Endothelial cell of umbilical vein (primary cell): Measurements from ENCODE around the gene NEK2. TPM values are rescaled to one million over a fixed set of nuclear protein-coding genes. Genes with fewer than 3 reads are reported as not detected.
A peak's percentile ranks its signal among the peaks of the same experiment; 100 is the strongest.

ENCODE experiments used
- BruUV-seq: library from RNA; stranded (reverse); fragments of 400-500 nt; replicated peaks from 2 replicates; lab custom pipeline; 2021; lab: Mats Ljungman, UMichigan
- CTCF ChIA-PET: fragments of 300-600, 350-600 bp; sonication (Branson Sonifier 250); formaldehyde crosslinking; loops from one replicate; lab custom pipeline; 2021; ENCODE audit warnings: antibody characterized with exemption, inconsistent platforms; lab: Charles Lee
- POLR2A ChIA-PET: fragments of 300-600, 350-600 bp; sonication (Branson Sonifier 250); formaldehyde crosslinking; loops from one replicate; lab custom pipeline; 2021; ENCODE audit warnings: antibody characterized with exemption, inconsistent platforms; lab: Charles Lee
- DNase-seq: peaks from one replicate; pipeline ENCODE4 v3.0.0-alpha.2; 2011; ENCODE audit warnings: low read depth, low spot score
- FAIRE-seq: peaks from 2 replicates; lab custom pipeline; 2011; peaks lifted over from hg19 to GRCh38; lab: Jason Lieb, UNC
- H2AFZ ChIP-seq: 2 replicates; pipeline ENCODE4 v1.6.0; 2012; ENCODE audit warnings: low read depth, low read length, control low read depth, inconsistent platforms
- H3K27ac ChIP-seq: 2 replicates; pipeline ENCODE4 v1.5.1; 2011; ENCODE audit warnings: low read depth, mild to moderate bottlenecking, control low read depth, low read length, moderate library complexity; ENCODE audit not compliant: insufficient read depth
- H3K27me3 ChIP-seq, 2 experiments: 2 replicates each; pipeline versions ENCODE4 v1.6.0 to v1.6.1; 2011; ENCODE audit warnings: low read length in 2 of 2, mixed read lengths in 1 of 2; ENCODE audit not compliant: control insufficient read depth in 2 of 2, insufficient read depth in 2 of 2
- H3K36me3 ChIP-seq, 2 experiments: 2 replicates in 1 of 2; 3 replicates in 1 of 2; pipeline ENCODE4 v1.5.1; 2011; ENCODE audit warnings: low read length in 2 of 2, mild to moderate bottlenecking in 1 of 2, moderate library complexity in 1 of 2; ENCODE audit not compliant: control insufficient read depth in 2 of 2, insufficient read depth in 2 of 2; ENCODE audit errors: extremely low read depth in 1 of 2
- H3K4me1 ChIP-seq: 3 replicates; pipeline ENCODE4 v1.5.1; 2011; ENCODE audit warnings: mild to moderate bottlenecking, low read length; ENCODE audit not compliant: control insufficient read depth, insufficient read depth; ENCODE audit errors: extremely low read depth
- H3K4me2 ChIP-seq: 2 replicates; pipeline ENCODE4 v1.6.1; 2011; ENCODE audit warnings: low read length, control low read depth, mixed read lengths; ENCODE audit not compliant: insufficient read depth
- H3K4me3 ChIP-seq, 3 experiments: fragments of 200-600 bp in 1 of 3; sonication (generic), shearing (Covaris generic) in 1 of 3; replicated peaks in 1 of 3; 2 replicates each; pipeline ENCODE4 v1.5.1; 2011 to 2016; ENCODE audit warnings: control low read depth in 3 of 3, low read length in 3 of 3, mild to moderate bottlenecking in 2 of 3, inconsistent platforms in 1 of 3, low read depth in 1 of 3, moderate library complexity in 1 of 3; ENCODE audit not compliant: insufficient read depth in 1 of 3
- H3K79me2 ChIP-seq: 2 replicates; pipeline ENCODE4 v1.6.0; 2012; ENCODE audit warnings: low read length, inconsistent platforms; ENCODE audit not compliant: control insufficient read depth, insufficient read depth
- H3K9ac ChIP-seq: replicated peaks from 2 replicates; pipeline ENCODE3; 2011; ENCODE audit warnings: low read length, control low read depth; ENCODE audit not compliant: insufficient read depth; ENCODE audit errors: extremely low read depth
- H3K9me1 ChIP-seq: replicated peaks from 3 replicates; pipeline ENCODE4 v1.6.0; 2011; ENCODE audit warnings: mild to moderate bottlenecking, low read length; ENCODE audit not compliant: control insufficient read depth, insufficient read depth; ENCODE audit errors: extremely low read depth
- H3K9me3 ChIP-seq: replicated peaks from 2 replicates; pipeline ENCODE4 v1.5.1; 2012; ENCODE audit warnings: low read length, inconsistent platforms; ENCODE audit not compliant: control insufficient read depth, insufficient read depth
- H4K20me1 ChIP-seq: replicated peaks from 2 replicates; pipeline ENCODE3; 2011; ENCODE audit warnings: mild to moderate bottlenecking, low read length; ENCODE audit not compliant: control insufficient read depth, insufficient read depth; ENCODE audit errors: extremely low read depth
- EZH2 ChIP-seq: IDR thresholded peaks from 2 replicates; pipeline ENCODE4 v1.6.1; 2012; ENCODE audit warnings: borderline replicate concordance, low read depth, mild to moderate bottlenecking, moderate library complexity, low read length, inconsistent platforms; ENCODE audit not compliant: severe bottlenecking
- FOS ChIP-seq: IDR thresholded peaks from 2 replicates; pipeline ENCODE4 v1.6.1; 2011; ENCODE audit warnings: mild to moderate bottlenecking, low read length, moderate library complexity, borderline replicate concordance; ENCODE audit not compliant: insufficient read depth
- GATA2 ChIP-seq: IDR thresholded peaks from 2 replicates; pipeline ENCODE4 v1.7.0; 2011; ENCODE audit warnings: low read depth, mild to moderate bottlenecking, moderate library complexity, mixed read lengths, low read length; ENCODE audit not compliant: insufficient read length, insufficient read depth
- JUN ChIP-seq: IDR thresholded peaks from 2 replicates; pipeline ENCODE4 v1.6.1; 2011; ENCODE audit warnings: borderline replicate concordance, low read depth; ENCODE audit not compliant: insufficient read length, insufficient read depth
- MYC ChIP-seq: IDR thresholded peaks from one replicate; pipeline ENCODE4 v1.6.1; 2011; ENCODE audit warnings: mild to moderate bottlenecking, low read depth, low read length
- POLR2A ChIP-seq: IDR thresholded peaks from 2 replicates; pipeline ENCODE4 v1.6.1; 2012; ENCODE audit warnings: low read depth, mild to moderate bottlenecking, control low read depth, low read length
- POLR2AphosphoS5 ChIP-seq: IDR thresholded peaks from 2 replicates; pipeline ENCODE4 v1.6.1; 2012; ENCODE audit warnings: low read depth, mild to moderate bottlenecking, control low read depth, low read length, moderate library complexity; ENCODE audit not compliant: insufficient read depth
- dilution Hi-C: fragments of 300-500 bp; cut with MboI; formaldehyde crosslinking; loops from one replicate; pipeline ENCODE4 v1.15.0; 2019; ENCODE audit warnings: low sequenced_read_pairs; ENCODE audit not compliant: extremely low pct_ligation_motif_present
- intact Hi-C: fragments of 100-400 bp; cut with micrococcal nuclease; formaldehyde crosslinking; loops from one replicate; pipeline ENCODE4 v1.10.0; 2022
- polyA plus RNA-seq, 4 experiments: library from polyadenylated mRNA; depleted of rRNA in 3 of 4; stranded (reverse) in 3 of 4; unstranded in 1 of 4; fragments of >200 nt; gene quantifications; 2 replicates each; pipeline versions ENCODE4 v1.2.1 to v1.2.3, GENCODE V29; 2011 to 2012; ENCODE audit warnings: missing spikeins in 1 of 4
- total RNA-seq: library from RNA; stranded (reverse); gene quantifications from 2 replicates; pipeline ENCODE4 v1.2.3, GENCODE V29; 2021
- TF ChIP-seq, protein P1 (sequence below), 2 donors: IDR thresholded peaks; 1 replicate in 1 of 2; 2 replicates in 1 of 2; pipeline ENCODE4 v1.5.1; 2011; ENCODE audit warnings: low read length in 2 of 2, mild to moderate bottlenecking in 2 of 2, moderate library complexity in 2 of 2, control low read depth in 1 of 2, inconsistent platforms in 1 of 2, low read depth in 1 of 2; ENCODE audit not compliant: insufficient read depth in 1 of 2; ENCODE audit errors: extremely low read depth in 1 of 2
- TF ChIP-seq, protein P2 (sequence below): IDR thresholded peaks from 2 replicates; pipeline ENCODE4 v1.6.1; 2011; ENCODE audit not compliant: insufficient read depth, insufficient read length

The NEK2 gene
- total and polyA plus RNA-seq, 2 donors (not counting 3 experiments of a cell fraction or from before 2014, with no cell fraction given), result 6.6 to 19.0 TPM

DNA sequence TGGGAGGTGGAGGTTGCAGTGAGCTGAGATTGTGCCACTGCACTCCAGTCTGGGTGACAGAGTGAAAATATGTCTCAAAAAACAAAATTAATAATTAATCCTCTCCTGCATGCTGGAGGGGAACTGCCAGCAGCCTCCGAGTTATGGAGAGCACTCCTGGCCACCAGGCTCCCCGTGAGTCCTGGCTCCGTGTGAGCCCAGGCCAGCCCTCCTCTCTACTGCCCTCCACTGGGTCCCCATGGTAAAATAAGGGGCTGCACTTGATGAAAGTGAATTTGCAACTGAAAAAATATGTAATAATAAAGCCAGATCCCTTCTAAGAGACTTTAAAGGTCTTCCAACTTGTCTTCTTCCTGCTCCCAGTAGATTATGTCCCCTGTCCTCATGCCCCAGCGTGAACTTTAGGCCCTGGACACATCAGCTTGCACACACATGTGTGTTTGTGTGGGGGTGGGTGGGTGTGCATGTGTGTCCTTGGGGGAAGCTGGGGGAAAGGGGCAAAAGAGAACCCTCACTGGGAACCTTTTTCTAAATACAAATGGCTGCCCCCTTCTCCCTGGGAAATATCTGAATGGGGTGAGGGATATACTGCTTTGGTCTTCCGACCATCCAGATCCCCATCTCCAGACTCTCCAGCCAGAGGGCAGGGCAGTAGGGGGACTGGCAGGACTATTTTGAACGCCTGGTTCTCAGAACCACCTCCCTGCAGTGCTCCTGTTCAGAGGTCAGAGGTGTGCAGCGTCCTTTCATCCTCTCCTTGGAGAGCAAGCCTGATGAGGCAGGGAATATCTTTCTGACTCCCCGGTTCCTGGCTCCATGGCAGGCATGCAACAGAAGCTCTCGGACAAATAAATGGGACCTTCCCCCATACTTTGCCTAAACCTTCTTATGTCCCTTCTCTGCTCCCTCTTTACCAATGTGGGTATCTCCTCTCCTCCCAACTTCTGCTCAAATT lies 26.2 kb downstream of the NEK2 start:
- no peak for DNase-seq
- ChIA-PET CTCF (interaction anchor here (0.6 to 3.2 kb wide), 12 partner anchors 9 to 326 kb away, joined by 3 to 24 read pairs (median 4); partner anchors contain the start of gene SLC30A1), POLR2A (no interaction called here)
- Histone ChIP-seq H3K4me3 (no peak overlapping the region), H4K20me1 (no peaks in the 10 kb centered on the region), H3K4me1 (peaks cover 35% of the 10 kb centered on the region), H3K9me1 (no peaks in the 10 kb centered on the region), H3K36me3 (no peaks in the 10 kb centered on the region), H3K27ac (no peak overlapping the region), H3K27me3 (no peaks in the 10 kb centered on the region), H2AFZ (no peak overlapping the region), H3K9me3 (no peaks in the 10 kb centered on the region), H3K9ac (no peak overlapping the region), H3K4me2 (no peak overlapping the region), H3K79me2 (no peaks in the 10 kb centered on the region)
- TF ChIP-seq, protein P1, sequence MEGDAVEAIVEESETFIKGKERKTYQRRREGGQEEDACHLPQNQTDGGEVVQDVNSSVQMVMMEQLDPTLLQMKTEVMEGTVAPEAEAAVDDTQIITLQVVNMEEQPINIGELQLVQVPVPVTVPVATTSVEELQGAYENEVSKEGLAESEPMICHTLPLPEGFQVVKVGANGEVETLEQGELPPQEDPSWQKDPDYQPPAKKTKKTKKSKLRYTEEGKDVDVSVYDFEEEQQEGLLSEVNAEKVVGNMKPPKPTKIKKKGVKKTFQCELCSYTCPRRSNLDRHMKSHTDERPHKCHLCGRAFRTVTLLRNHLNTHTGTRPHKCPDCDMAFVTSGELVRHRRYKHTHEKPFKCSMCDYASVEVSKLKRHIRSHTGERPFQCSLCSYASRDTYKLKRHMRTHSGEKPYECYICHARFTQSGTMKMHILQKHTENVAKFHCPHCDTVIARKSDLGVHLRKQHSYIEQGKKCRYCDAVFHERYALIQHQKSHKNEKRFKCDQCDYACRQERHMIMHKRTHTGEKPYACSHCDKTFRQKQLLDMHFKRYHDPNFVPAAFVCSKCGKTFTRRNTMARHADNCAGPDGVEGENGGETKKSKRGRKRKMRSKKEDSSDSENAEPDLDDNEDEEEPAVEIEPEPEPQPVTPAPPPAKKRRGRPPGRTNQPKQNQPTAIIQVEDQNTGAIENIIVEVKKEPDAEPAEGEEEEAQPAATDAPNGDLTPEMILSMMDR (IDR thresholded peaks at IDR 0.05; ENCODE audit: extremely low read depth in 1 of 2, insufficient read depth in 1 of 2, low read depth in 1 of 2, low read length in 2 of 2), result peak in 1 of 2 donors; percentile 11
- no peak for TF ChIP-seq MYC
- dilution Hi-C loops, result no loop called here
- no peak for FAIRE-seq
- intact Hi-C loops, result loop anchor here (1.0 kb wide), 1 partner anchor 10 kb away; no protein-coding TSS in a partner anchor
- no TSS peak for BruUV-seq

DNA sequence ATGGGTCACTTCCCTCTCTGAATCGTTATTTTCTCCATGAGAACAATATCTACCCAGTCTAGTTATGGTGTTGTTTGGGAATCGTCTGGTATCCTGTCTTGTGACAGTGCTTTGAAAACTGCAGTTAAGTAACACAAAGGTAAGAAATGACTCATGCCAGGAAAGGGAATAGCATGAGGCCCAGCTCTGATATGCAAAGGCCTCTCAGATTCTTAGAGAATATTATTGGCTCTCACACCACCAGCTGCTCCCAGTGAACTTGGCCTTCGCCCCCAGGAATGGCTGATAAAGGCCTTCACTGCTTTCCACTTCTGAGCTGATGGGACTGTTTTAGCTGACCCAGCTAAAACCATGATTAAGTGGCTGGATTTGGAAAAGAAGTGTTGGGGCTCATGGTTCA lies 27.1 kb downstream of the NEK2 start:
- no peak overlapping the region for H2AFZ ChIP-seq
- H3K4me1 ChIP-seq, result peaks cover 33% of the 10 kb centered on the region
- FAIRE-seq (peak; percentile 99), DNase-seq (peak; percentile 89)
- BruUV-seq, result no TSS peak
- peak overlapping the region; percentile 2 for H3K4me2 ChIP-seq
- H3K36me3 ChIP-seq, result no peaks in the 10 kb centered on the region
- H4K20me1 ChIP-seq, result no peaks in the 10 kb centered on the region
- POLR2A ChIA-PET, result no interaction called here
- H3K79me2 ChIP-seq, result no peaks in the 10 kb centered on the region
- H3K9ac ChIP-seq, result no peak overlapping the region
- H3K27me3 ChIP-seq, result no peaks in the 10 kb centered on the region
- CTCF ChIA-PET, result interaction anchor here (0.7 to 3.2 kb wide), 12 partner anchors 8 to 325 kb away, joined by 3 to 24 read pairs (median 5); partner anchors contain the start of gene SLC30A1
- intact Hi-C loops, result loop anchor here (1.0 kb wide), 1 partner anchor 9 kb away; no protein-coding TSS in a partner anchor
- no peak overlapping the region for H3K4me3 ChIP-seq
- peak overlapping the region; percentile 51 for H3K27ac ChIP-seq
- H3K9me1 ChIP-seq, result no peaks in the 10 kb centered on the region
- TF ChIP-seq FOS (peak; percentile 80), MYC (no peak), EZH2 (no peak), JUN (peak; percentile 87), POLR2A (no peak), GATA2 (peak; percentile 52), POLR2AphosphoS5 (peak; percentile 16)
- TF ChIP-seq, protein P1 (IDR thresholded peaks at IDR 0.05; ENCODE audit: extremely low read depth in 1 of 2, insufficient read depth in 1 of 2, low read depth in 1 of 2, low read length in 2 of 2), result no peak
- TF ChIP-seq, protein P2, sequence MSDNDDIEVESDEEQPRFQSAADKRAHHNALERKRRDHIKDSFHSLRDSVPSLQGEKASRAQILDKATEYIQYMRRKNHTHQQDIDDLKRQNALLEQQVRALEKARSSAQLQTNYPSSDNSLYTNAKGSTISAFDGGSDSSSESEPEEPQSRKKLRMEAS, result peak; percentile 18
- H3K9me3 ChIP-seq, result no peaks in the 10 kb centered on the region
- dilution Hi-C loops, result no loop called here
